Endothelial cell (in vitro differentiated cells): ENCODE data around the gene TP53BP2. TPM values are rescaled to one million over a fixed set of nuclear protein-coding genes. Genes with fewer than 3 reads are reported as not detected.

Experiments
- DNase-seq: peaks from one replicate; pipeline ENCODE4 v3.0.0; 2021; ENCODE audit warnings: low spot score
- H3K27ac Mint-ChIP-seq: one replicate; pipeline ENCODE4 v1.8.0; 2021; ENCODE audit warnings: mixed read lengths, inconsistent platforms; ENCODE audit not compliant: unreplicated experiment
- H3K27me3 Mint-ChIP-seq: one replicate; pipeline ENCODE4 v1.8.0; 2021; ENCODE audit warnings: mild to moderate bottlenecking, moderate library complexity, mixed read lengths, inconsistent platforms; ENCODE audit not compliant: unreplicated experiment
- H3K36me3 Mint-ChIP-seq: one replicate; pipeline ENCODE4 v1.8.0; 2021; ENCODE audit warnings: mild to moderate bottlenecking, low read depth, mixed read lengths, inconsistent platforms; ENCODE audit not compliant: unreplicated experiment
- H3K4me1 Mint-ChIP-seq: one replicate; pipeline ENCODE4 v1.8.0; 2021; ENCODE audit warnings: mild to moderate bottlenecking, mixed read lengths, inconsistent platforms; ENCODE audit not compliant: unreplicated experiment
- H3K4me3 Mint-ChIP-seq: one replicate; pipeline ENCODE4 v1.8.0; 2021; ENCODE audit warnings: mild to moderate bottlenecking, mixed read lengths, inconsistent platforms; ENCODE audit not compliant: unreplicated experiment
- H3K9me3 Mint-ChIP-seq: one replicate; pipeline ENCODE4 v1.8.0; 2021; ENCODE audit warnings: mixed read lengths, inconsistent platforms; ENCODE audit not compliant: unreplicated experiment
- total RNA-seq: library from RNA; stranded (reverse); fragmentation: NEBNext Ultra II Directional; extraction: Animal tissue kit (Norgen Biotek cat#: 25700); gene quantifications from one replicate; pipeline ENCODE4 v1.2.1, GENCODE V29; 2021; ENCODE audit not compliant: unreplicated experiment
- TF ChIP-seq, protein P1 (sequence below): fragments of 200-600 bp; sonication (generic); IDR thresholded peaks from one replicate; pipeline ENCODE4 v1.5.0; 2021; ENCODE audit warnings: antibody characterized with exemption; ENCODE audit not compliant: unreplicated experiment

The TP53BP2 gene
- total RNA-seq, 1 donor from 2014 or later, result 42.0 TPM

DNA sequence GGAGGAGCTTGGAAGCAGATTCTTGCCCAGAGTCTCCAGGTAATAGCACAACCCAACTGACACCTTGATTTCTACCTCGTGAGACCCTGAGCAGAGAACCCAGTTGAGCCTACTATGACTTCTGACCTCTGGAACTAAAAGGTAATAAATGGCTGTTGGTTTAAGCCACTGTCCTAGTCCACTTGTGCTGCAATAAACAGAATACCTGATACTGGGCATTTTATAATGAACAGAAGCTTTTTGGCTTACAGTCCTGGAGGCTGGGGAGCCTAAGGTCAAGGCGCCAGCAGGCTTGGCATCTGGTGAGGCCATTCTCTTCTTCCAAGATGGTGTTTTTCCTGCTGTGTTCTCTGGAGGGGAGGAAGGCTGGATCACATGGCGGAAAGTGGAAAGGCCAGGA, 39.9 kb upstream of the TP53BP2 start:
- no peak for DNase-seq
- Mint-ChIP-seq H3K36me3 (no peaks in the 10 kb centered on the region), H3K4me3 (no peak overlapping the region), H3K9me3 (no peaks in the 10 kb centered on the region), H3K27ac (no peak overlapping the region), H3K4me1 (no peaks in the 10 kb centered on the region), H3K27me3 (no peaks in the 10 kb centered on the region)
- TF ChIP-seq, protein P1, sequence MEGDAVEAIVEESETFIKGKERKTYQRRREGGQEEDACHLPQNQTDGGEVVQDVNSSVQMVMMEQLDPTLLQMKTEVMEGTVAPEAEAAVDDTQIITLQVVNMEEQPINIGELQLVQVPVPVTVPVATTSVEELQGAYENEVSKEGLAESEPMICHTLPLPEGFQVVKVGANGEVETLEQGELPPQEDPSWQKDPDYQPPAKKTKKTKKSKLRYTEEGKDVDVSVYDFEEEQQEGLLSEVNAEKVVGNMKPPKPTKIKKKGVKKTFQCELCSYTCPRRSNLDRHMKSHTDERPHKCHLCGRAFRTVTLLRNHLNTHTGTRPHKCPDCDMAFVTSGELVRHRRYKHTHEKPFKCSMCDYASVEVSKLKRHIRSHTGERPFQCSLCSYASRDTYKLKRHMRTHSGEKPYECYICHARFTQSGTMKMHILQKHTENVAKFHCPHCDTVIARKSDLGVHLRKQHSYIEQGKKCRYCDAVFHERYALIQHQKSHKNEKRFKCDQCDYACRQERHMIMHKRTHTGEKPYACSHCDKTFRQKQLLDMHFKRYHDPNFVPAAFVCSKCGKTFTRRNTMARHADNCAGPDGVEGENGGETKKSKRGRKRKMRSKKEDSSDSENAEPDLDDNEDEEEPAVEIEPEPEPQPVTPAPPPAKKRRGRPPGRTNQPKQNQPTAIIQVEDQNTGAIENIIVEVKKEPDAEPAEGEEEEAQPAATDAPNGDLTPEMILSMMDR, result no peak

DNA sequence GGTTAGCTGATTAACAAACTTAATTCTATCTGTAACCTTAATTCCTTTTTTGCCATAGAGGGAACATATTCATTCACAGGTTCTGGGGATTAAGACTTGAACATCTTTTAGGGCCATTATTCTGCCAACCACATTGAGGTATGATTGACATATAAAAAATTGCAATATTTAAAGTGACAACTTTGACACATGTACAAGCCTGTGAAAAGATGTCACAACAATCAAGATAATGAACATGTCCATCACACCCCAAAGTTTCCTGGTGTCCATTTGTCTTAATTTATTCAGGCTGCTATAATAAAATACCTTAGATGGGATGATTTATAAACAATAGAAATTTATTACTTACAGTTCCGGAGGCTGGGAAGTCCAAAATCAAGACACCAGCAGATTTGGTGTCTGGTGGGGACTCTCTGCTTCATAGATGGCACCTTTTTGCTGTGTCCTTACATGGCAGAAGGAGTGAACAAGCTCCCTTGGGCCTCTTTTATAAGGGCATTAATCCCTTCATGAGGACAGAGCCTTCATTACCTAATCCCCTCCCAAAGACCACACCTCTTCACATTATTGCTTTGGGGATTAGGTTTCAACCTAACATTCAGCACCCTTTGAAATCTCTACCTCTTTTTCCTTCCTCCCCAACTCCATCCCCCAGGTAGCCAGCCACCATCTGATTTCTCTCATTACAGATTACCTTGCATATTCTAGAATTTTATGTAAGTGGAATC, 33.0 kb upstream of the TP53BP2 start:
- no peak for DNase-seq
- TF ChIP-seq, protein P1, result no peak
- Mint-ChIP-seq H3K4me3 (no peak overlapping the region), H3K27ac (no peak overlapping the region), H3K27me3 (peaks cover 2% of the 10 kb centered on the region), H3K9me3 (no peaks in the 10 kb centered on the region), H3K36me3 (no peaks in the 10 kb centered on the region), H3K4me1 (no peaks in the 10 kb centered on the region)

- H3K27me3 Mint-ChIP-seq, result peaks cover 2% of the 10 kb centered on the region
- no peaks in the 10 kb centered on the region for H3K9me3 Mint-ChIP-seq
- H3K4me3 Mint-ChIP-seq, result no peak overlapping the region
- no peak overlapping the region for H3K27ac Mint-ChIP-seq
- TF ChIP-seq, protein P1, result no peak
- no peaks in the 10 kb centered on the region for H3K4me1 Mint-ChIP-seq
- DNase-seq, result no peak
- no peaks in the 10 kb centered on the region for H3K36me3 Mint-ChIP-seq
Measured at GRCh38 chr1:223877804-223878203, 32.1 kb upstream of the TP53BP2 start.

DNA sequence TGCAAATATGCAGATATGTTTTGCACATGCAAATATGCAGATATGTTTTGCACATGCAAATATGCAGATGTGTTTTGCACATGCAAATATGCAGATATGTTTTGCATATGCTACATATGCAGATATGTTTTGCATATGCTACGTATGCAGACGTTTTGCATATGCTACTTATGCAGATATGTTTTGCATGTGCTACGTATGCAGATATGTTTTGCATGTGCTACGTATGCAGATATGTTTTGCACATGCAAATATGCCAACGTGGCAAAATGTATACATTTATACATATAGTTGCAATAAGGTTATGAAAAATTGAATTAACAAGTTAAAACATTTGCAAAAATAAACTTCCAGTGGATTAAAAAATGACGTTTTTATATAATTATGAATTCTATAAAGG, 30.8 kb upstream of the TP53BP2 start:
- Mint-ChIP-seq H3K36me3 (no peaks in the 10 kb centered on the region), H3K9me3 (no peaks in the 10 kb centered on the region), H3K4me3 (no peak overlapping the region), H3K27me3 (peaks cover 4% of the 10 kb centered on the region), H3K27ac (no peak overlapping the region), H3K4me1 (no peaks in the 10 kb centered on the region)
- TF ChIP-seq, protein P1, result no peak
- no peak for DNase-seq

DNA sequence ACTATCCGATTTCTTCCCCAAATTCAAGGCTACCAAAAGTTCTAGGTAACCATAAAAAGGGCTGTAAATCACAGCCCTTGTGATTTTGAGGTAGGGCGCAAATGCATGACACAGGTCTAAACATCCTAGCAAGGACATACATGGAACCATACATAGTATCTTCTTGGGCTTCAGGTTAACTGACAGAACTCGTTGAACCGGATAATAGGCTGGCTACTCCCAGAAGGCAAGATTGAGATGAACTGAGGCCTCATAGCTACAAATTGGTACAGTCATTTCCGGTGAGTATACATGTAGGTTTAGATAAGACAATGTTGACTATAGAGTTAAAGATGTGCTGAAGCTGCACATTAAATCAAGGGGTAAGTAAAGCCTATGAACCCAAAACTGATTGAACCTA, 27.3 kb upstream of the TP53BP2 start:
- DNase-seq, result no peak
- Mint-ChIP-seq H3K4me1 (no peaks in the 10 kb centered on the region), H3K27ac (no peak overlapping the region), H3K4me3 (no peak overlapping the region), H3K36me3 (no peaks in the 10 kb centered on the region), H3K9me3 (no peaks in the 10 kb centered on the region), H3K27me3 (peaks cover 5% of the 10 kb centered on the region)
- TF ChIP-seq, protein P1, result no peak
